ENCODE results near the gene ZNF134.

ZNF134 gene

DNA sequence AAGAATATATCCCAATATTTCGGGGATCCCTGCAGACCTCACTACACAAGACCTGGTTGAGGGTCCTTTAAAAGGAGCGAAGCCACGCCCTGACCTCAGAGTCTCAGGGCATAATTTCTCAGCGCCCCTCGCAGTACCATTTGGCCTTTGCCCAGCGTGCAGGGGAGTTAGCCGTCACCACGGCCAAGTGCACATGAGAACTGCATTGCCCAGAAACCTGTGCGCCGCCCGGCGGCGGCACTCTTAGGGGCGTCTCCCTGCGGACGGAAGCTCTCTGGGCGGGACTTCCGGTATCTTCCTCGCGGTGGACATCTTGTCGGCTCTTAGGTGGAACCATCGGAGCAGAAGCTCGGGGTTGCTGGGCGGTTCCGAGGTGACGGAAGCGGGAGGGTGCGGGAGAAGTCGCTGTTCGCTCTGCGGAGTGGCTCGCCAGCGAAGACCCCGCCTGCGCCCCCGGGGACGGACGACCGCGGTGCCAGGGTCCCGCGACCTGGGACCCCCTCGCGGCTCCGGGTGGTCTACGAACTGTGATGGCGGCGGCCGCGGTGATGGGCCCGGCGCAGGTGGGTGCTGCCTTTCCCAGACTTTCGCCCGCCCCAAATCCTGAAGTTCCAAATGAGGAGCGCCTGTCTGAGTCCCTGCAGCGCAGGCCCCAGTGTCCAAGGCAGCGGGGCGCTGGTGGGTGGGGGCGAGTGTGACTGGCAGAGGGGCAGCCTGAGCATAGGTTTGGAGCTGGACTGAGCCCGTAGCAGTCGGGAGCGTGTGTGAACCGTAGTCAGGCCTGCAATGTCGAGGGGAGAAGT is at the start of gene ZNF134:
Gene ZNF134, plus strand, starts transcription at position 302 of the 803 bp plus-strand sequence. CDS start 5,227 bp downstream, outside the sequence.
- DNase-seq, result peak; percentile 91

DNA sequence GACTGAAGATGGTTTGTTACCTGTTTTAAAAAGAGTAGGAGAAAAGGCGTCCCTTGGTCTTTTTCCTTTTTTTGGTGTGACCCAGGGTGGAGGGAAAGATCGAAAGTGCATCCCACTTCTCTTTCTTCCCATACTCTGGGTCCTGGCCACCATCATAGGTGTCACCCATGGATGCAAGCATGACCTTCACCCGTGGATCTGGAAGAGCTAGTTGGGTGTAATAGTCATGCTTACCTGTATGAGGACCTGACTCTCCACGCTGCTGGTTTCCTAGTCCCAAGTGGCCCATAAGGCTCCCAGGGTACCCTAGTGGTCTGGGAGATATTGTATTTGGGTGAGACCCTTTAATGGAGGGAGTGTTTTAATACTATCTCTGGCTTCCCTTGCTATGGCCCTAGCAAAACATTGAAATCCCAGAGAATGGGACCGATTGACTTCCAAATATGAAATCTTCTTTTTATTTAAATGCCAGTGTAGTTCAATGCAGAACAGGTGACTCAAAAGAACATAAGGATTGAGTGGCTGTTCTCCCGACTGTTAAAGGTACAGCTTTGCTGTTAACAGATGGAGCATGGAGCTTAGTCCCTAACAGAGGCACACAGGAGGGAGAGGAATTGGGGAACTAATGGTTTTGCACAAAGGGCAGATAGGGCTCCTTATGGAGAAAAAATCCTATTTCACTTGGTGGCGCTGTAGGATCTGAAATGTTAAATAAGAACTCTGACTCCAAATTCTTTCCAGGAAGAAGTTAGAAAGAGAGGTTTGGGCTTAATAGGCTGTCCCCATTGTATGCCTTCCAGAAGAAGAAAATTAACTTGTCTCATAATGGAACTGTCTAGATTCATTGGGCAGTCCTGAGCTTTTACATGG is 47.4 kb upstream of the ZNF134 start:
- no peak for DNase-seq

DNA sequence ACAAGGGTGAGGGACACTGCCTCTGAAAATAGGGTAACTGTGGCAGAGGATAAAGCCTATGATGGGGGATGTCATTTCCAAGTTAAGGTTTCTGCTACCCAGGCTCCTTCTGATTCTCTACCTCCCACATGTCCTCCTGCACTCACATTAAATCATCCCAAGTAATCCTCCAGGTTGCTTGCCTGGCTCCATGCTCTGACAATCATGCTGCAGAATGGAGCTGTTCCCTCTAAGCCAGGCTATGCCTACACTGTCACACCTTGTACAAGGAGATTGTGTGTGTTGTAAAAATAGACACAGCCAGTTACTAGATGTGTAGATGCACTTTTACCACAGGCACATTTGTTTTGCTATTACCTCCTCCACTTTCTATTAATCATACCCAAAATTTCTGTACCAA is 43.3 kb upstream of the ZNF134 start:
- DNase-seq, result no peak

DNA sequence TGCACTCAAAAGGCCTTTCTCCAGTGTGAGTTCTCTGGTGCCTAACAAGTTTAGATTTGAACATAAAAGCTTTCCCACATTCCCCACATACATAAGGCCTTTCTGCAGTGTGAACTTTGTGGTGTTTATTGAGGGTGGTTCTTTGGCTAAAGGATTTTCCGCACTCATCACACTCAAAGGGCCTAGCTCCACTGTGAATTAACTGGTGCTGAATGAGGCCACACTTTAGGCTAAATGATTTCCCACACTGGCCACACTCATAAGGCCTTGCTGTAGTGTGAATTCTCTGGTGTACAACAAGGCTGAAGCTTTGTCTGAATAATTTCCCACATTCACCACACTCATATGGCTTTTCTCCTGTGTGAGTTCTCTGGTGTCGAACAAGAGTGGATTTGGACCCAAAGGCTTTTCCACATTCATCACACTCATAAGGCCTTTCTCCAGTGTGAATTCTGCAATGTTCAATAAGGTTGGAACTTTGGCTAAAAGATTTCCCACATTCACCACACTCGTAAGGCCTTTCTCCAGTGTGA is 41.6 kb upstream of the ZNF134 start:
- no peak for DNase-seq

DNA sequence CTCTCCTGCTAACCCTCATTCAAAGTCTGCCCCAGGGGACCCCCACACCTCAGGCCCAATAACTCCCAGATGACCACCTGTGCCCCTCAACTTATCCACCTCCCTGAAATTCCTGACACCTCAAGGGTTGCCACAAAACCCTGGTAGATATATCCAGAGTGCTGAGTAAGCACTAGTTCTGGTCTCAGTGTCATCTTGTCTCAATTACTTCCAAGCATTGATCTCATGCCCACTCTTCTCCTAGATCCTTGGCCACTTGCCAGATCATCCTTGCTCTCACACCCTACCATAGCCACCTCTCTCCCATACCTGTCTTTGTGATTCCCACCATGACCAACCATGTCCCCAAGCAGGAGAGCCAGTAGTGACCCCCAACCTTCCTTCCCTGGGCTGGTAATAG is 37.4 kb upstream of the ZNF134 start:
- no peak for DNase-seq

DNA sequence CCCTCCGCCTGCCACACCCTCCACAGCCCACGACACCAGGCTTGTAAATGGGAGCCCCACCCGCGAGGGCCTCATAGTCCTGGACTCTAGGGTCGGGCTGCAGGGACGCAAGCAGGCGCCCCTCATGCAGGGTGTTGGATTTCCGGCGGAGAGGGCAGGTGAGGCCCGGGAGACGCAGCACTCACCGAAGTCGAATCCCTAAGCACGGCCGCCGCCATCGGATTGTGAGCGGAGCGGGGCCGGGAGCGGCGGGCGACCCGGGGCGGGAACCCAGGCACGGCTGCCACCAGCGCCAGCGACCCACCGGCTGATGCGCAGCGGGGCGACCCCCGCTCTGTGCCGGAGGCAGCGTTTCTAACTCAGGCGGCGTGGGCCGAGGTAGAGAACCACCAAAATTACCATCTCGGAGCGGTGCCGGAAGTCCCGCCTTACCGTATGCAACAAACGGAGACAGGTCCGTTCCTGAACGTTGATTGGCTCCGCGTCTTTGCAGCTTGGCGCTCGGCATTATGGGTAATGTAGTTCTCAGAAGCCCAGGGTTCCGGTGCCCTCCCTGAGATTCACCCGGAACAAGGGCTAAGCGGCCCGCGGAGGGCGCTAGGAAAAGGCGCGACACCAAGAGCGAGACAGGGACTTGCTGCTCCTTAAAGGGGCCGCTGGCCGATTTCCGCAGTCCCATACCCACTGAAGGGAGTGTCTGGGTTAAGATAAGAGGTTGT is 35.4 kb upstream of the ZNF134 start, which contains the start of gene ZNF416:
Gene ZNF416, minus strand, starts transcription at position 425 of the 719 bp plus-strand sequence. Its CDS starts 207 bp downstream, at position 218.
- peak; percentile 93 for DNase-seq

DNA sequence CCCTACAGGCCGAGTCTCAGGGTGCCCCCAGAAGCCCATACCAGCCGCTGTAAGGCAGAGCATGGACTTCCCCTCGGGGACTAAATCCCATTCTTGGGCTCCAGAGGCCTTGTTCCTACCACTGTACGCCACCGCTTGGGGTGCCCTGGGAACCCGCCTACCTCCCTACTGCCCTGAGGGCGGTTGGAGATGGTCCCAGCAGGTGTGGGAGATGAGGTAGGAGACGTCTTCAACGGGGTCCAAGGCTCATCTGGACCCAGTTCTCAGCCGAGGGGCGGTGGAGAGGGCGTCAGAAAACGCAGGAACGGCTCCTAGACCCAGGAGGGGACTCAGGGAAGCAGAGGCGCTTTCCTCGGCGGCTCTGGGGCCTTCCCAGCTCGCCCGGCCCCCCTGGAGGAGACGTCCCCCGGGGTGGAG is 30.9 kb upstream of the ZNF134 start:
- no peak for DNase-seq

DNA sequence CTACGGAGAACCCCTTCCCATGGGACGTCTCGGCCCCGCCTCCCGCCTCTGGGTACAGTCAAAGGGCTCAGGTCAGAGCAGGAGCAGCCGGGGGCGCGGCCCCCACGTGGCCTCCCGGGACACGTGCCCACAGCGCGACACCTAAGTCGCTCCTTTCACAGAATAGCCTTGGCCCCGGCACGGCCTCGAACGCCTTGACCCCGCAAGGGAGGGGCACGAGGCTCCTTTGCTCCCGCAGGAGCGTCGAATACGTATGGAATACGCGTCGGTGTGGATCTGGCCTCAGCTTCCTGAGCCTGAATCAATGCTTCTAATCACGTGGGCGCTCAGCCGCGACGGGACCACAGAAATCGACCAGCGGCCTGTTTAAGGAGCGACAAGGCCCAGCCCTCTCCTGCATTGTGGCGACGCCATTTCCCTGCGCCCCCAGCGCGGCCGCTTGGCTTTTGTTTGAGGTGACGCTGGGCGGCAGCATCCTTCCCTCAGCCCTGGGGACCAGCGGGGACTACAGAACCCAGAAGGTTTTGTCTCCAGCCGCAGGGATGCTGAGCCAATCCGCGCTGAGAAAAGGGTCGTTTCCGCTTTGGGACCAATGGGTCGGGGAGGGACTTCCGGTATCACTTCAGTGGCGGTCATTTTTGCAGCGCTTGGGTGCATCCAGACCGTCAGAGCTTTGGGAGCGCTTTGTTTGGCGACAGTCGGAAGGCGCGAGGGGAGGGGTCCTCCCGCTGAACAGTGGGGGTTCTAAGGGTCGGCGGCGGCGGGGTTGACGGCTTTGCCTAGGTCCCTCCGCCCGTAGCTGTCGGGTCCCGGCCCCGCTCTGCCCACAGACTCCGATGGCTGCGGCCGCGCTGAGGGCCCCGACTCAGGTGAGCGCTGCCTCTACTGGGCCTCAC is 30.3 kb upstream of the ZNF134 start, which contains the start of gene ZIK1:
Gene ZIK1, plus strand, starts transcription at position 625 of the 896 bp plus-strand sequence. Its CDS starts 212 bp downstream, at position 837.
- peak; percentile 85 for DNase-seq

DNA sequence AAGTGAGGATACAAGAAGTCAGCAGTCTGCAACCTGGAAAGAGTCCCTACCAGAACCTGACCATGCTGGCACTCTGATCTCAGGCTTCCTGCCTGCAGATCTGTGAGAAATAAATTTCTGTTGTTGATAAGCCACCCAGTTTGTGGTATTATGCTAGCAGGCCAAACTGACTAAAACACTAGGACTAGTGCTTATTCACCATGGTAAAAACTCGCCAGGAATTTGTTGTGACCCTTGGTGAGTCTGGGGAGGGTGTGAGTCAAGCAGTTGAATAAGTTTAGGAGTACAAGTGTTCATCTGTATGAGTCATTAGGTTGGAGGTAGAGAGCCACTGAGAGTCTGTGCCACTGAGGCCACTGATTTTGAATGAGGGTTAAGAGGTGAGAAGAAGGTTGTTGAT is 26.5 kb upstream of the ZNF134 start:
- no peak for DNase-seq

DNA sequence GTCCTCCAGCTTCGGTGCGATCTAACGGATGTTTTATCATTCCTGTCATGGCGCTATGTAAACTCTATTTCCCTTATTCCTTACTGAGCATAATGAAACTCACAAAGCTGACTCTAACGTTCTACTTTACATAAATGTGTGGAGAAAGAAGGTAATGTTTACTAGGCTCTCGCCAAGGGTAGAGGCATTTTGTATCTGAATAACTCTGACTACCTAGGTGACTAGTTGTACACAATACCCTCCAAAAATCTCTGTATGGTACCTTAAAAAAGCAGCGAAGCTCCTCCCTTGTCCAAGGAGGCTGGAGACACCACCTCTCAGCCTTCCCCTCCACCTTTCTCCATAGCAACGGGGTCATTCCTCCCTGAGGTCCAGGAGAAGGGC is 14.7 kb upstream of the ZNF134 start:
- no peak for DNase-seq

DNA sequence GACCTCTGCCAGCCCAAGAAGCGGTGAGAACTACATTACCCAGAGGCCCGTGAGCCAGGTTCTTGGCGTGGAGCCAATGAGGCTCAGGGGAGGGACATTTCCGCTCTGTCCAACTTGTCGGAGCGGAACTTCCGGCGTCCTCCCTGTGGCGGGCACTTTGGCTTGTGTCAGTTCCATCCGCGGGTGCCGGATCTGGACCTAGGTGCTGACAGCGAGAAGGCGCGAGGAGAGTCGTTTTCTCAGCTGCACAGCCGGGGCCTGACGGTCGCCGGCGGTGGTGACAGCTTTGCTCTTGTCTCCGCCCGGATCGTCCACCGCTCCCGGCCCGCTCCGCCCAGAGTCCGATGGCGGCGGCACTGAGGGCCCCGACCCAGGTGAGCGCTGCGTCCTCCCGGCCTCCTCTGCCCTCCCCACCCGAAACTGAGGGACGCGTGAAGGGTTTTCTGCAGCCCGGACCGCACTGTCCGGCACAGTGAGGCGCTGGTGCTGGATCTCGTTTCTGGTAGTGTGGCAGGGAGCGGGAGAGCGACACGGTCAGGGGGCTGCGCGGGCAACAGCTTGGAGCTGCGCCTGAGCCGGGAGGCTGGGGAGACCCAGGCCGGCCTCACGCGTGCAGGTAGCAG is 14.2 kb upstream of the ZNF134 start, which contains the start of gene ZNF530:
Gene ZNF530, plus strand, starts transcription at position 125 of the 623 bp plus-strand sequence. CDS start 4,461 bp downstream, outside the sequence.
- peak; percentile 93 for DNase-seq

DNA sequence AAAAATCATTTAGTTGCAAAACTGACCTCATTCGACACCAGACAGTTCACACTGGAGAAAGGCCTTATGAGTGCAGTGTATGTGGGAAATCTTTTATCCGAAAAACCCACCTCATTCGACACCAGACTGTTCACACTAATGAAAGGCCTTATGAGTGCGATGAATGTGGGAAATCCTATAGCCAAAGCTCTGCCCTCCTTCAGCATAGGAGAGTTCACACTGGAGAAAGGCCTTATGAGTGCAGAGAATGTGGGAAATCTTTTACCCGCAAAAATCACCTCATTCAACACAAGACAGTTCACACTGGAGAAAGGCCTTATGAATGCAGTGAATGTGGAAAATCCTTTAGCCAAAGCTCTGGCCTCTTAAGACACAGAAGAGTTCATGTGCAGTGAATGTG is 7.1 kb upstream of the ZNF134 start:
- DNase-seq, result no peak

DNA sequence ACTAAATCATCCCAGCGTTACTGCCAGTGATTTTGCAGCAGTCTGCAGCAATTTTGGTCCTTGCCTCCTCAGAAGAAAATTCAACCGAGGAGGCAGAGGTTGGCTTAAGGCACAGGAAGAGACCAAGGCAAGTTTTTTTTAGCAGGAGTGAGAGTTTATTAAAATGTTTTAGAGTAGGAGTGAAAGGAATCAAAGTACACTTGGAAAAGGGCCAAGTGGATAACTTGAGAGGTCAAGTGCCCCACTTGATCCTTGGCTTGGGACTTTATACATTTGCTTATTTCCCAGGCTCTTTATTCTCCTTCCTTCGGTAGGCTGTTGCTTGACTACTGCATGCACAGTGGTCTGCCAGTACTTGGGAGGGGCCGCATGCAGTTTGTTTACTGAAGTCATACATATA is 2.9 kb upstream of the ZNF134 start:
- DNase-seq, result no peak

DNA sequence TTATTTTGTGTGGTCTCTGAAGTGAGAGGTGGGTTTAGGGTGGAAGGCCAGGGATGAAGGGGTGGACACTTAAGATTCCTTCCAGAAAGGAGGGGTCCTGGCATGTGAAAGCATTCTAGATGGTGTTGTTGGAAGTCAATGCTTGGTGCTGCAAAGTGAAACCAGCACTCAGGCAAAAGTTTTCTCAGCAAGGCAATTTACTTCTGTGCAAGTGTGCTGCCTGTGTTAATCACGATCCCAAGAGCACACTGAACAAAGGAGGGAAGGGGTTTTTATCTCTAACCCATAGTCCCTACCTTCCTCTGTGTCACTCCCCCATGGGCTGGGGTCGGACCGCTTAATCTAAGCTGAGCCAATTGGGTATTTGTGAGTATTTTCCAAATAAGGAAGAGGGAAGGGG is 1.3 kb downstream of the ZNF134 start:
- no peak for DNase-seq

DNA sequence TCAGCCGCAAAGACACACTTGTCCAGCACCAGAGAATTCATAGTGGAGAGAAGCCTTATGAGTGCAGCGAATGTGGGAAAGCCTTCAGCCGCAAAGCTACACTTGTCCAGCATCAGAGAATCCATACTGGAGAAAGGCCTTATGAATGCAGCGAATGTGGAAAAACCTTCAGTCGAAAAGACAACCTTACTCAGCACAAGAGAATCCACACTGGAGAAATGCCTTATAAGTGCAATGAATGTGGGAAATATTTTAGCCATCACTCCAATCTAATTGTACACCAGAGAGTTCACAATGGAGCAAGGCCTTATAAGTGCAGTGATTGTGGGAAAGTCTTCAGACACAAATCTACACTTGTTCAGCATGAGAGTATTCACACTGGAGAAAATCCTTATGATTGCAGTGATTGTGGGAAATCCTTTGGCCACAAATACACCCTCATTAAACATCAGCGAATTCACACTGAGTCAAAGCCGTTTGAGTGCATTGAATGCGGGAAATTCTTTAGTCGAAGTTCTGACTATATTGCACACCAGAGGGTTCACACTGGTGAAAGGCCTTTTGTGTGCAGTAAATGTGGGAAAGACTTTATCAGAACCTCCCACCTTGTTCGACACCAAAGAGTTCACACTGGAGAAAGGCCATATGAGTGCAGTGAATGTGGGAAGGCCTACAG is 6.8 kb downstream of the ZNF134 start:
- DNase-seq, result no peak

DNA sequence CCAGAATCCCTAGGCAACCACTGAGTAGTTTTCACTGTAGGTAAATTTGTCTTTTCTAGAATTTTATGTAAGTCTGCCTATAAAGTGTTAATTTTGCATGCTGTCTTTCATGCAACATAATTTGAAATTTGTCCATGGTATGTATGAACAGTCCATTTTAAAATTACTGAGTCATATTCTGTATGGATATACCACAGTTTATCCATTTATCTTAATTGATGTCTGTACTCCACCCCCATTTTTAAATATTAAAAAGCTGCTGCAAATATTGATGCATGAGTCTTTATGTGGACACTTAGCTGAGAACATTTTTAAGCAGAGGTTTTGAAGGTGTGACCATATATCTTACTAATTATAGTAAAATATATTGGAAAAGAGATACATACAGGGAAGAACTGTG is 9.0 kb downstream of the ZNF134 start:
- DNase-seq, result no peak

DNA sequence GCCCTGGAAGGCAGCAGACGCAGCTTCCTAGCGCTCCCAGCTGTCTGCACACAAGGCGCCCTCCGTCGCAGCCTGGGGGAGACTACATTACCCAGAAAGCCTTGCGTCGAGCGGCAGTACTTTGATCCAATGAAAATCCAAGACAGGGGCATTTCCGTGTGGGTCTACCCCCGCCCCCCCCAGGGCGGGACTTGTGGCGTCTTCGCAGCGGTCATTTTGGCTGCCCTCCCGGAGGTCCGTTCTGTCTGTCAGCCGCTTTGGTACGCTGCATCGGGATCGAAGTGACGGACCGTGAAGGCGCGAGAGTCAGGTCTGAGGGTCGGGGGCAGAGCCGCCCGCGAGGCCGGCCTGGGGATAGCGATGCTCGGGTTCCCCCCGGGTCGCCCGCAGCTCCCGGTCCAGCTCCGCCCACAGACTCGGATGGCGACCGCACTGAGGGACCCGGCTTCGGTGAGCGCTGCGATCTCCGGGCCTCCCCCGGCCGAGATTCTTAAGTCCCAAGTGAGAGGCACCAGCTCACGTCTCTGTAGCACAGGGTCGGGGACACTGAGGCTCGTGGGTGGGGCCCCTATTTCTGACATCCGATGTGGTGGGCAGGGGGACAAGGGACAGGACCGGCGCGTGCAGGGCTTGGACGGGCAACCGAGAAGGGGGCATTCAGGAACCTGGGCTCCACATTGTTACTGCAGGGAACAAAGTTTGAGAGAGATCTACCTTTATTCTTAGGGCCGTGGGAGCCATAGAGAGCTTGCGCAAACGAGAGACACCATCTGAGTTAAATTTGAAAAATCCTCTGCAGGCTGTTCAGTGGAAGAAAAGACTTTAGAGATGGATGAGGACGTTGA is 19.2 kb downstream of the ZNF134 start, which contains the start of gene ZNF211:
Gene ZNF211, plus strand, starts transcription at position 182 of the 845 bp plus-strand sequence. Its CDS starts 179 bp downstream, at position 361.
- DNase-seq, result peak; percentile 87

DNA sequence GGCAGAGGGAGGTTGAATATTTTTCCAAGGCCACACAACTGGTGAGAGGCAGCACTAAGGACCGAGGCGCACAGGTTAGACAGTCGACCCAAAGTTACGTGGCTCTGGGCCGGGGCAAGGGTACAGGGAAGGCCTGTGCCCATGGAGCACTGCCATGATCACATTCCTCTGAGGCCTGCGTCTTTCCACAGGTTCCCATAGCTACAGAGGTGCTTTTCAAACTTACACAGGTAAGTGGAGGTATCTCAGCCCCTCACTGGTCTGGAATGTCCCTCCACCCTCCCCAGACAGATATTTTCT is 19.7 kb downstream of the ZNF134 start:
- DNase-seq, result no peak

DNA sequence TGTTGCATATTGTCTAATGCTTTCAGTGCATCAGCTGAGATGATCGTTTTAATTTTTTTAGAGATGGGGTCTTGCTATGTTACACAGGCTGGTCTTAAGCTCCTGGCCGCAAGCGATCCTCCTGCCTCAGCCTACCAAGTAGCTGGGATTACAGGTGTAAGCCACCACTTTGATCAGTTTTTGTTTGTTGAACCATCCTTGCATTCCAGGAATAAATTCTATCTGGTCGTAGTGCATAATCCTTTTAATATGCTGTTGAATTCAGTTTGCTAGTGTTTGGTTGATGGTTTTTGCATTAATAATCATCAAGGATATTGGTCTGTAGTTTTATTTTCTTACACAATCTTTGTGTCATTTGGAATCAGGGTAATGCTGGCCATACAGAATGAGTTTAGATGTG is 23.3 kb downstream of the ZNF134 start:
- no peak for DNase-seq

All from stimulated activated CD8-positive, alpha-beta memory T cell treated with anti-CD3 and anti-CD28 coated beads, Interleukin-4, amount 100 ng/mL, for 48 hours (primary cell).